CD4-positive, CD25-positive, alpha-beta regulatory T cell (primary cell): ENCODE measurements around the gene SPEF1. TPM values are rescaled to one million over a fixed set of nuclear protein-coding genes. Genes with fewer than 3 reads are reported as not detected.

Source experiments
- ATAC-seq, 2 donors: fragments of 150-1000 bp; cut with Tn5 transposase; one replicate each; pipeline ENCODE4 v1.10.0; 2021; ENCODE audit warnings: low read depth in 2 of 2, moderate number of reproducible peaks in 2 of 2, moderate library complexity in 1 of 2
- DNase-seq, 3 donors: peaks; one replicate each; pipeline versions ENCODE4 v3.0.0 to v3.0.0-alpha.2; 2012 to 2022; ENCODE audit warnings: mixed read lengths in 1 of 3
- H3K27ac ChIP-seq: one replicate; pipeline ENCODE4 v1.7.0; 2013; ENCODE audit warnings: mild to moderate bottlenecking, low read length; ENCODE audit not compliant: insufficient read depth, poor library complexity, severe bottlenecking
- H3K27me3 ChIP-seq: one replicate; pipeline ENCODE4 v1.7.0; 2013; ENCODE audit warnings: low read length; ENCODE audit not compliant: control insufficient read depth, insufficient read depth
- H3K36me3 ChIP-seq: one replicate; pipeline ENCODE4 v1.7.0; 2013; ENCODE audit warnings: mild to moderate bottlenecking, low read length, moderate library complexity; ENCODE audit not compliant: control insufficient read depth, insufficient read depth
- H3K4me1 ChIP-seq: 2 replicates; pipeline ENCODE4 v1.7.0; 2013; ENCODE audit warnings: mild to moderate bottlenecking, low read length; ENCODE audit not compliant: insufficient read depth, control insufficient read depth, poor library complexity, severe bottlenecking
- H3K4me3 ChIP-seq: one replicate; pipeline ENCODE4 v1.7.0; 2013; ENCODE audit warnings: low read depth, mild to moderate bottlenecking, low read length, moderate library complexity
- H3K9me3 ChIP-seq, 2 experiments: 1 replicate in 1 of 2; 2 replicates in 1 of 2; pipeline ENCODE4 v1.7.0; 2013; ENCODE audit warnings: low read length in 2 of 2, mild to moderate bottlenecking in 1 of 2, moderate library complexity in 1 of 2; ENCODE audit not compliant: control insufficient read depth in 2 of 2
- H3K27ac Mint-ChIP-seq, 3 donors: one replicate each; pipeline ENCODE4 v1.8.0; 2020 to 2022; ENCODE audit warnings: mild to moderate bottlenecking in 3 of 3, mixed read lengths in 3 of 3, moderate library complexity in 2 of 3
- H3K27me3 Mint-ChIP-seq: one replicate; pipeline ENCODE4 v1.8.0; 2022; ENCODE audit warnings: mild to moderate bottlenecking, mixed read lengths
- H3K36me3 Mint-ChIP-seq: one replicate; pipeline ENCODE4 v1.8.0; 2020; ENCODE audit warnings: mixed read lengths
- H3K4me1 Mint-ChIP-seq, 4 donors: one replicate each; pipeline ENCODE4 v1.8.0; 2020 to 2022; ENCODE audit warnings: mixed read lengths in 4 of 4, mild to moderate bottlenecking in 1 of 4
- H3K4me3 Mint-ChIP-seq, 4 donors: one replicate each; pipeline ENCODE4 v1.8.0; 2020 to 2022; ENCODE audit warnings: mild to moderate bottlenecking in 4 of 4, mixed read lengths in 4 of 4, moderate library complexity in 3 of 4
- H3K9me3 Mint-ChIP-seq, 7 donors: one replicate each; pipeline ENCODE4 v1.8.0; 2020 to 2022; ENCODE audit warnings: mixed read lengths in 7 of 7, mild to moderate bottlenecking in 3 of 7, moderate library complexity in 2 of 7
- polyA plus RNA-seq, 4 donors: library from polyadenylated mRNA; unstranded; fragments of 300-500 nt; fragmentation: Illumina TruSeq; gene quantifications; one replicate each; pipeline ENCODE4 v1.2.3, GENCODE V29; 2021
- total RNA-seq: library from RNA; stranded (reverse); gene quantifications from one replicate; pipeline ENCODE4 v1.2.3, GENCODE V29; 2022

Gene SPEF1
- total and polyA plus RNA-seq, 5 donors from 2014 or later = not detected

DNA sequence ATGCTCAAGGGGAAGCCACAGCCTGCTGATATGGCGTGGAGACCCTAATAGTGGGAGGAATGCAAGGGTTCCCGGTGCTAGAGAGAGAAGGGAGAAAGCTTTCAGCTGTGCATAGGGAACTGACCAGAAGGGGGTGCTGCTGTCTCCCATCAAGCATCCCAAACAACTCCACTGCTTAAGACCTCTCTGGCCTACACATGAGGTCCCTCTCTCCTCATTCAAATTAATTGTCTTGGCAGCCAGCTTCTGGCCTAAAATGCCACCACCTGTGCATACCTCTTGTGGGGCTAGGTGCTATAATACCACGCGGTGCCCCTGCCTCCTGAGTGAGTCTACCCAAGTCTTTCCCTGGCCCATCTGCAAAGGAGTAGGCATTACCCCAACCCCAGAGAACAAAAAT lies 28.1 kb downstream of the SPEF1 start:
- no peaks in the 10 kb centered on the region for H3K9me3 Mint-ChIP-seq
- Histone ChIP-seq H3K4me3 (no peak overlapping the region), H3K27ac (no peak overlapping the region), H3K9me3 (no peaks in the 10 kb centered on the region), H3K4me1 (no peaks in the 10 kb centered on the region), H3K36me3 (no peaks in the 10 kb centered on the region), H3K27me3 (no peaks in the 10 kb centered on the region)
- peak overlapping the region in 3 of 4 donors; percentile 30 to 70 (median 53) for H3K4me3 Mint-ChIP-seq
- H3K4me1 Mint-ChIP-seq = peaks cover 0 to 13% (median 2%) of the 10 kb centered on the region in 4 donors
- DNase-seq = peak; percentile 35 to 80 (median 63)
- ATAC-seq = peak; percentile 65 to 68
- H3K27me3 Mint-ChIP-seq = no peaks in the 10 kb centered on the region
- peak overlapping the region in 1 of 3 donors; percentile 65 for H3K27ac Mint-ChIP-seq
- H3K36me3 Mint-ChIP-seq = peaks cover 5% of the 10 kb centered on the region

DNA sequence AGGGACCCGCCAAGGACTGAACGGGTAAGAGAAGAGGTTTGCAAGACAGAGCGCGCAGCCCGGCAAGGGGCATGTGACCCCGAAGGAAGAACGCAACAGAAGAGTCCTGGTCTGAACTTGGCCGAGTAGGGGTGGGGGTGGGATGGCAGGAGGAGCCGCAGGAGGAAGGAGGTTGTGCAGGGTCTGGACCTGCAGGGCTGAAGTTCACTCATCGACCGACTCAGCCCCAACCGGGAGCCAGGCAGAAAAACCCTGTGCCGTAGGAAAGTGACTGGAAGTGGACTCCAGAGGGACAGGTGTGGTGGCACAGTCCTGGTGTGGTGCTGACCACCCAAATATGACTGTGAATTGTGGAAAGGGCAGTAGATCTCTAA lies 28.9 kb downstream of the SPEF1 start:
- no peaks in the 10 kb centered on the region for H3K27me3 ChIP-seq
- H3K4me1 ChIP-seq = no peaks in the 10 kb centered on the region
- Mint-ChIP-seq H3K36me3 (peaks cover 3% of the 10 kb centered on the region), H3K27ac (peak overlapping the region in 2 of 3 donors; percentile 27 to 80), H3K9me3 (no peaks in the 10 kb centered on the region), H3K27me3 (peaks cover 4% of the 10 kb centered on the region), H3K4me3 (peak overlapping the region in 3 of 4 donors; percentile 41 to 76 (median 70)), H3K4me1 (peaks cover 0 to 16% (median 2%) of the 10 kb centered on the region in 4 donors)
- DNase-seq (no peak), ATAC-seq (no peak)
- H3K9me3 ChIP-seq = no peaks in the 10 kb centered on the region
- no peak overlapping the region for H3K27ac ChIP-seq
- no peak overlapping the region for H3K4me3 ChIP-seq
- no peaks in the 10 kb centered on the region for H3K36me3 ChIP-seq

DNA sequence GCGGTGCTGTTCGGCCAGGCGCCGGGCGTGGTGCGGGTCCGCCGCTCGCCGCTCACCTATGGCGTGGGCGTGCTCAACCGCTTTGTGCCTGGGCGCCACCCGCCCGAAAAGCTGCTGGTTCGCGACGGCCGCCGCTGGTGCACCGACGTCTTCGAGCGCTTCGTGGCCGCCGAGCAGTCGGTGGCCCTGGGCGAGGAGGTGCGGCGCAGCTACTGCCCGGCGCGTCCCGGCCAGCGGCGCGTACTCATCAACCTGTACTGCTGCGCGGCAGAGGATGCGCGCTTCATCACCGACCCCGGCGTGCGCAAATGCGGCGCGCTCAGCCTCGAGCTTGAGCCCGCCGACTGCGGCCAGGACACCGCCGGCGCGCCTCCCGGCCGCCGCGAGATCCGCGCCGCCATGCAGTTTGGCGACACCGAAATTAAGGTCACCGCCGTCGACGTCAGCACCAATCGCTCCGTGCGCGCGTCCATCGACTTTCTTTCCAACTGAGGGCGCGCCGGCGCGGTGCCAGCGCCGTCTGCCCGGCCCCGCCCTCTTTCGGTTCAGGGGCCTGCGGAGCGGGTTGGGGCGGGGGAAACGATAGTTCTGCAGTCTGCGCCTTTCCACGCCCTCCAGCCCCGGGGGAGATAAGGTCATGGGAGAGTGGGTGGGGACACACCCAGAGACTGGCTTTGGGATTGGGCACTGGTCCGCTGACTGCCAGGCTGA lies 29.4 kb downstream of the SPEF1 start:
- H3K9me3 ChIP-seq = no peaks in the 10 kb centered on the region
- ATAC-seq (peak; percentile 38 to 45), DNase-seq (peak; percentile 35 to 61 (median 47))
- no peaks in the 10 kb centered on the region for H3K4me1 ChIP-seq
- H3K27ac ChIP-seq = no peak overlapping the region
- H3K36me3 ChIP-seq = no peaks in the 10 kb centered on the region
- no peaks in the 10 kb centered on the region for H3K9me3 Mint-ChIP-seq
- peak overlapping the region in 3 of 4 donors; percentile 41 to 76 (median 70) for H3K4me3 Mint-ChIP-seq
- peaks cover 4% of the 10 kb centered on the region for H3K27me3 Mint-ChIP-seq
- H3K4me1 Mint-ChIP-seq = peaks cover 0 to 16% (median 2%) of the 10 kb centered on the region in 4 donors
- H3K27ac Mint-ChIP-seq = no peak overlapping the region
- no peak overlapping the region for H3K4me3 ChIP-seq
- no peaks in the 10 kb centered on the region for H3K27me3 ChIP-seq
- peaks cover 3% of the 10 kb centered on the region for H3K36me3 Mint-ChIP-seq

GRCh38 chr20:3751305-3751674 lies 30.0 kb downstream of the SPEF1 start:
- Histone ChIP-seq H3K27me3 (no peaks in the 10 kb centered on the region), H3K4me3 (no peak overlapping the region), H3K27ac (no peak overlapping the region), H3K9me3 (no peaks in the 10 kb centered on the region), H3K36me3 (no peaks in the 10 kb centered on the region), H3K4me1 (no peaks in the 10 kb centered on the region)
- peak overlapping the region in 1 of 4 donors; percentile 16 for H3K4me3 Mint-ChIP-seq
- peaks cover 4% of the 10 kb centered on the region for H3K27me3 Mint-ChIP-seq
- no peak for DNase-seq
- H3K9me3 Mint-ChIP-seq = no peaks in the 10 kb centered on the region
- no peak overlapping the region for H3K27ac Mint-ChIP-seq
- peaks cover 0 to 16% (median 2%) of the 10 kb centered on the region in 4 donors for H3K4me1 Mint-ChIP-seq
- peaks cover 3% of the 10 kb centered on the region for H3K36me3 Mint-ChIP-seq
- no peak for ATAC-seq

- no peaks in the 10 kb centered on the region for H3K9me3 Mint-ChIP-seq
- peak in 1 of 3 donors; percentile 20 for DNase-seq
- peaks cover 4% of the 10 kb centered on the region for H3K27me3 Mint-ChIP-seq
- H3K4me3 ChIP-seq = no peak overlapping the region
- H3K4me1 Mint-ChIP-seq = peaks cover 0 to 22% (median 2%) of the 10 kb centered on the region in 4 donors
- H3K27me3 ChIP-seq = no peaks in the 10 kb centered on the region
- no peak overlapping the region for H3K27ac Mint-ChIP-seq
- peaks cover 3% of the 10 kb centered on the region for H3K36me3 Mint-ChIP-seq
- no peak for ATAC-seq
- H3K4me3 Mint-ChIP-seq = no peak overlapping the region
- peaks cover 4% of the 10 kb centered on the region for H3K4me1 ChIP-seq
- no peak overlapping the region for H3K27ac ChIP-seq
- H3K9me3 ChIP-seq = no peaks in the 10 kb centered on the region
- no peaks in the 10 kb centered on the region for H3K36me3 ChIP-seq
Observed at GRCh38 chr20:3749689-3750531, 31.3 kb downstream of the SPEF1 start.

GRCh38 chr20:3749087-3749688 lies 32.1 kb downstream of the SPEF1 start:
- H3K9me3 ChIP-seq = no peaks in the 10 kb centered on the region
- H3K36me3 ChIP-seq = no peaks in the 10 kb centered on the region
- ATAC-seq (no peak), DNase-seq (no peak)
- Mint-ChIP-seq H3K27ac (no peak overlapping the region), H3K27me3 (peaks cover 4% of the 10 kb centered on the region), H3K4me3 (no peak overlapping the region), H3K36me3 (no peaks in the 10 kb centered on the region), H3K4me1 (peaks cover 0 to 28% (median 5%) of the 10 kb centered on the region in 4 donors), H3K9me3 (peaks cover 0 to 2% (median 0%) of the 10 kb centered on the region in 7 donors)
- H3K4me1 ChIP-seq = peaks cover 8% of the 10 kb centered on the region
- no peak overlapping the region for H3K27ac ChIP-seq
- no peaks in the 10 kb centered on the region for H3K27me3 ChIP-seq
- H3K4me3 ChIP-seq = no peak overlapping the region

DNA sequence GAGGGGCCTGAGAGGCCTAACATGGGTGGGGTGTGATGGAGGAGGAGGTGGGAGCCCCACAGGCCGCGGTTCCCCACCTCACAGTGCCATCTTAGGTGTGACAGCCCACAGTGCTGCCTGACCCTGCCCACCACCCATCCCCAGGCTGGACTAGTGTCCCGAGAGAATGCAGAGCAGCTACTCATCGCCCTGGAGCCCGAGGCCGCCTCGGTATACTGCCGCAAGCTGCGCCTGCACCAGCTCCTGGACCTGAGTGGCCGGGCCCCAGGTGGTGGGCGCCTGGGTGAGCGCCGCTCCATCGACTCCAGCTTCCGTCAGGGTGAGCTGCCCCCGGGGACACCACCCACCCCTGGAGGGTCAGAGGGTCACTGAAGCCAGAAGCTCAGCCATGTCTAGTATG lies 33.2 kb downstream of the SPEF1 start:
- Mint-ChIP-seq H3K9me3 (peaks cover 0 to 2% (median 0%) of the 10 kb centered on the region in 7 donors), H3K27me3 (peaks cover 4% of the 10 kb centered on the region), H3K27ac (no peak overlapping the region)

More for the DNA sequence above, 33.2 kb downstream of the SPEF1 start:
- Mint-ChIP-seq H3K4me3 (no peak overlapping the region), H3K4me1 (peaks cover 0 to 25% (median 5%) of the 10 kb centered on the region in 4 donors), H3K36me3 (no peaks in the 10 kb centered on the region)
- ATAC-seq (no peak), DNase-seq (no peak)
- no peaks in the 10 kb centered on the region for H3K9me3 ChIP-seq
- no peaks in the 10 kb centered on the region for H3K36me3 ChIP-seq
- H3K4me3 ChIP-seq = no peak overlapping the region
- no peak overlapping the region for H3K27ac ChIP-seq
- H3K4me1 ChIP-seq = peaks cover 8% of the 10 kb centered on the region
- no peaks in the 10 kb centered on the region for H3K27me3 ChIP-seq
